DMS 273 (cell line): Measurements from ENCODE around the gene NOTCH3.

Experiments
- DNase-seq: peaks from one replicate; lab custom pipeline; 2025; ENCODE audit not compliant: unreplicated experiment; lab: John Stamatoyannopoulos, UW

The NOTCH3 gene

GRCh38 chr19:15169541-15170285, 31.1 kb downstream of the NOTCH3 start:
- DNase-seq, result no peak

- DNase-seq, result no peak
Measured at GRCh38 chr19:15166700-15167099, 34.1 kb downstream of the NOTCH3 start.

- peak; percentile 79 for DNase-seq
Measured at GRCh38 chr19:15161028-15161984, 39.5 kb downstream of the NOTCH3 start.

GRCh38 chr19:15159251-15159650, 41.5 kb downstream of the NOTCH3 start:
- DNase-seq, result peak; percentile 36

GRCh38 chr19:15156391-15156790, 44.4 kb downstream of the NOTCH3 start:
- no peak for DNase-seq

- DNase-seq, result no peak
Measured at GRCh38 chr19:15155296-15155695, 45.5 kb downstream of the NOTCH3 start.

- peak; percentile 75 for DNase-seq
Measured at GRCh38 chr19:15154002-15154612, 46.7 kb downstream of the NOTCH3 start.

- no peak for DNase-seq
Measured at GRCh38 chr19:15149737-15150136, 51.1 kb downstream of the NOTCH3 start.

- DNase-seq, result no peak
Measured at GRCh38 chr19:15147090-15147489, 53.7 kb downstream of the NOTCH3 start.

GRCh38 chr19:15144046-15144646, 56.6 kb downstream of the NOTCH3 start:
- DNase-seq, result no peak

- DNase-seq, result no peak
Measured at GRCh38 chr19:15142313-15142712, 58.5 kb downstream of the NOTCH3 start.

- DNase-seq, result no peak
Measured at GRCh38 chr19:15141143-15141542, 59.7 kb downstream of the NOTCH3 start.

GRCh38 chr19:15138427-15138826, 62.4 kb downstream of the NOTCH3 start:
- no peak for DNase-seq

GRCh38 chr19:15137777-15138176, 63.0 kb downstream of the NOTCH3 start:
- no peak for DNase-seq

GRCh38 chr19:15136234-15136954, 64.4 kb downstream of the NOTCH3 start:
- DNase-seq, result no peak

GRCh38 chr19:15129856-15130585, 70.8 kb downstream of the NOTCH3 start:
- no peak for DNase-seq

GRCh38 chr19:15128162-15128770, 72.5 kb downstream of the NOTCH3 start:
- DNase-seq, result no peak

GRCh38 chr19:15126131-15126910, 74.5 kb downstream of the NOTCH3 start:
- DNase-seq, result no peak
